COLO829 (cell line): Measurements from ENCODE around the gene CCNE1.

Experiments
- DNase-seq: peaks from one replicate; pipeline ENCODE4 v3.0.0; 2012; ENCODE audit warnings: low spot score

Gene CCNE1

DNA sequence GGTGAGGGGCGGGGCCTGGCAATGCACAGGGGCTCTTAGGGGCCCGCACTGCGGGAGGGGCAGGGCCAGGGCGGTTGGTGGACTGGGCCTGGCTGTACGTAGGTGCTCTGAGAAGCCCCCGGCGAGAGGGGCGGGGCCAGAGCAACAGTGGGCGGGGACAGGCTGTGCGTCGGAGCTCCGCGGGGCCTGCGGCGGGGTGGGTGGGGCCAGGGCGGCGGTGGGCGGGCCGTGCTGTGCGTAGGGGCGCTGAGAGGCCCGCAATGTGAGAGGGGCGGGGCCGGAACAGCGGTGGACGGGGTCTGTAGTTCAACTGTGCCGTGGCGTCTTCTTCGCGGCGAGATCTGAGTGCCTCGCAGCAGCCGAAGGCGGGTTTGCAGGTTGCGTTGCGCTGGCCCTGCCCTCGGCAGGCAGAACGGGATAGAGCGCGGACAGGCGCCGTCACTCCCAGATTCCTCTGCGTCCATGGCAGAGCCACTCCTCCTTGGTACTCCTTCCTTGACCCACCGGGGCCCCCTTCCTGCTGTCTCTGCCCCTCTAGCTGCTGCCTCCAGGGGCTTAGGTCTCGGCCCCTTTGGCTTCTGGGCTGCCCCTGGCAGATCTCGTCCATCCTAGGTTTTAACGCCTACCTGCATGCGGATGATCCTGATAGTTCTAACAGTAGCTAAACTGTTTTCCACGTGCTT, 33.2 kb downstream of the CCNE1 start:
- peak; percentile 90 for DNase-seq

DNA sequence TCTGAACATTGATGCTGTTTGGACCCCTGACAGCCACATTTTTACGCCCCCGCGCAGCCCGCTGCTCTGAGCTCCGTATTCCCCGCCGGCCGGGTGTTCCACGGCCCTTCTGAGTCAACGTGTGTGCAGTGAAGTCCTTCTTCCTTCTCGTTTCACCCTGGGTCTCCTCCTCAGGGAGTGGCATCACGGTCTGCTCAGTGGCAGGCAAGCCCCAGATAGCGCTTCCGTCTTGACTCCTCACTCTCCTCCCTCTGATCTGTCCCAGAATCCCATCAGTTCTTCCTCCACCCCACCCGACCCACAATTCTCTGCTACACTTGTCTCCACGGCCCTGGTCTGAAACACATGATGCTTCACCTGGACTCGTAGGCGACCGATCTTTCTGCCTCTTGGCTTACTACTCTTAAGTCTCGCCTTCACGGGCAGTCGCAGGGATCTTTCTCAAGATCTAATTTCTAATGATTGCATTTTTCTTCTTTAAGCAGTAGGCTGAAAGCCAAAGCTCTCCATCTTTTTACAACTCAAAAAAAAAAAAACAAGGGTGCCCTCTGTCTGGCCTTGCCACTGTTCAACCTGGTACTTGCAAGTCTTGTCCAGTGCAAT, 33.9 kb downstream of the CCNE1 start:
- no peak for DNase-seq

DNA sequence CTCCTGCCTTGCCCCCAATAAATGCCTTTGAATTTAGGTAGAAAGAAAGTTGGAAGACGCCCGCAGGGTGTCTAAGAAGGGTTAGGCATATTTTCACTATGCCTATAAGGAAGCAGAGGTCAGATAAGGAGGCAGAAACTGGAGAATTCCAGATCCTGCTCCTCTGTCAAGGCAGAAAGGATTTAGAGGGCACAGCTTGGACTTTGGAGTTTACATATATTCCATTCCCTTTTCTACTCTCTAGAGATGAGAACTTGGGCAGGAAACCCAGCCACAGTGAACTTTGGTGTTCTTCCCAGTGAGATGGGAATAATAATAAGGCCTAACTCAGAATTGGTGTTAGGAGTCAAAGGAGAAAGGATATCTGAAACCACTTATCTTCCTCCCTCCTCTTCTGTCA, 37.4 kb downstream of the CCNE1 start:
- DNase-seq, result no peak

DNA sequence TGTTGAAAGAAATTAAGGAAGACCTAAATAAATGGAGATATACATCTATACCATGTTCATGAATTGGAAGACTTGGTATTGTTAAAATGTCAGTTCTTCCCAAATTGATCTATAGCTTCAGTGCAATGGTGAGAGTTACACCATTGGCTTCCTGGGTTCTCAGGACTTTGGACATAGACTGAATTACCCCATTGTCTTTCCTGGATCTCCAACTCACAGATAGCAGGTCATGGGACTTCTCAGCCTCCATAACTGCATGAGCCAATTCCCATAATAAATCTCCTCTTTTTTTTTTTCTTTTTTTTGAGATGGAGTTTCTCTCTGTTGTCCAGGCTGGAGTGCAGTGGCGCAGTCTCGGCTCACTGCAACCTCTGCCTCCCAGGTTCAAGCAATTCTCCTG, 38.7 kb downstream of the CCNE1 start:
- no peak for DNase-seq

DNA sequence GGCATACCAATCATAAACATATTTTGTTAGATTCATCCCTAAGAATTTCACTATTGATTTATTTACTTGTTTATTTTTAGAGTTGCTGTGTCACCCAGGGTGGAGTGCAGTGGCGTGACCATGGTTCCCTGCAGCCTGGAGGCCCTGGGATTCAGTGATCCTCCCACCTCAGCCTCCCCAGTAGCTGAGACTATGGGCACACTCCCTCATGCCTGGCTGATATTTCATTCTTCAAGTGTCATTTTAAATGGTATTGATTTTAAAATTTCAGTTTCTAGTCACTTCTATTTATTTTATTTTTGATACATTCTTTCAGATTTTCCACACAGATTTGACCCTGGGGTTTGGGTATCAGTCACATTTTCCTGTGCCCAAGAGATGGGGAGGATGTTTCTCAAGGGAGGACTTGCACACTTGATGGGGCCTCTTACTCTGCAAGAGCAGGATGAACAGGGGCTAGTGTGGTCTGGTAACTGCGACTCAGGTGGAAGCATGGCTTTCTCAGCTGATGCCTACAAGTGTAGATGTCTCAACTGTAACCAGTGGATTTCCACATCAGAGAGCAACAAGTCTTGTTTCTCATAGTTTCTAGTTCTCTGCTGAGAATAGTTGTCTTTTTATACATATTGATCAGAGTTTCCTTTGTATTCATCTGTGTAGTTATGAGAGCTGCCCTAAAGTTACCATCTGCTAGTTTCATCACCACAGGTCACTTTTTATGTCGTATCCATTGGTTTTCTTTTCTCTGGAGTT, 40.2 kb downstream of the CCNE1 start:
- no peak for DNase-seq

DNA sequence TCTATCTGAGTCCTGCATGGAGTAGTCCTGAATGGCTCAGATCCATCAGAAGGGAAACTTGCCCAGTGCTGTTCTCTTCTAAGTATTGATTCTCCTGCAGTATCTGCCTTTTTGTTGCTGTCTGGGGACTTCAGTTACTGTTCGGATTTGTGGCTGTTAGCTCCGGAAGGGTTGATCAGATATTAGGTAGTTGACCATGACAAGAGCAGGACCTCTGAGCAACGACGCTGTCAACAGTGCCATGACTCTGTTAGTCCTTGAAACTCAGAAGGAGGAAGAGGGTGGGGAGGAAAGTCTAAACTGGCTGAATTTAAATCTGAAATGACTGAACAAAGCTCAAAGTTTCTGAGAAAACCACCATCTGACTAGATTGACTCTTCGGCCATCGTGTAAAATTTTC, 42.2 kb downstream of the CCNE1 start:
- no peak for DNase-seq

DNA sequence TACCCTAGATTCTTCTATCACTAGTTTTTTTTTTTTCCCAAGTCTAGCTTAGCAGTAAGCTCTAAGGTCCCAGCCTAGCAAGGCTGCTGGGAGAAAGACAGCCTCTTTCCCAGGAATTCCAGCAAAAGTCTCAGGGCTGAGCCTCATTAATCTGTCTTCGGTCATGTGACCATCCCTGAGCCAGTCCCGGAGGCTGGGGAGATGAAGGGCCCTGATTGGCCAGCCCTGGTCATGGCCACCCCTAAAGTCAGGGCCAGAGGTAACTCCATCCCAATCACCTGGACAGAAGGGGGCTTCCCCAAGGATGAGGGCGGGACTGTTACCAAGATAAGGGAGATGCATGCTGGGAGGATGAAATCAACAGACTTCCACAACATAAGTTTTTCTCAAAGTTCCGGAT, 43.3 kb downstream of the CCNE1 start:
- no peak for DNase-seq

DNA sequence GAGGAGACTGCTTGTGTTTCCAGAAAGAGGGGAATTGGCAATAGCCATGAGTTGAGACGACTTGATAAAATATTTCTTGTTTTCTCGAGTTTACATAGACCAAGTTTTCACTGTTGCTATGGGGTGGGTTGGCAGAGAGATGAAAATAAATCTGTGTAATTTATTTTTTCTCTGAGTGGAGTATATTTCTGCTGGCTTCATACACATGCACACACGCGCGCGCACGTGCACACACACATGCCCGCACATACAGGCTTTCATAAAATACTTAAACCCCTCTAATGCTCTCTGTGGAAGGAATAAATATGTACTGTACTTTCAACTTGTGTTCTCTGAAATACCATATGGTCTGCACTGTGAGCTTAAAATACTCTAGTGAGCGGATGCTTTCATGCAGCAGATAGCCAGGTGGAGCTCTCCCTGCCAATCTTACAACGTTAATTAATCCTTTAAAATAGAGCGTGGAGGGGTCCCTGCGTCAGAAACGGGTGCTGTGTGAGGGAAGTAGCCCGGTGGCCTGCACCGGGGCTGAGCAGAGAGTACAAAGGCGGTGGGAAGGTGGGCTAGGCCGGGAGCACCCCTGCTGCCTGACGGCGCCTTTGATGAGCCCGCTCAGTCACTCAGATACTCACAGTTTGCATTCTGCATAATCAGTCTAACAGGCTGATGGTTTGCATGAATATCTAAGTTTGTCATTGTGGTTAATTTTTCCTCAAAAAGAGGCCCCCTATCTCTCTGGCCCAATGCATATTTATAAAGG, 44.1 kb downstream of the CCNE1 start:
- no peak for DNase-seq

DNA sequence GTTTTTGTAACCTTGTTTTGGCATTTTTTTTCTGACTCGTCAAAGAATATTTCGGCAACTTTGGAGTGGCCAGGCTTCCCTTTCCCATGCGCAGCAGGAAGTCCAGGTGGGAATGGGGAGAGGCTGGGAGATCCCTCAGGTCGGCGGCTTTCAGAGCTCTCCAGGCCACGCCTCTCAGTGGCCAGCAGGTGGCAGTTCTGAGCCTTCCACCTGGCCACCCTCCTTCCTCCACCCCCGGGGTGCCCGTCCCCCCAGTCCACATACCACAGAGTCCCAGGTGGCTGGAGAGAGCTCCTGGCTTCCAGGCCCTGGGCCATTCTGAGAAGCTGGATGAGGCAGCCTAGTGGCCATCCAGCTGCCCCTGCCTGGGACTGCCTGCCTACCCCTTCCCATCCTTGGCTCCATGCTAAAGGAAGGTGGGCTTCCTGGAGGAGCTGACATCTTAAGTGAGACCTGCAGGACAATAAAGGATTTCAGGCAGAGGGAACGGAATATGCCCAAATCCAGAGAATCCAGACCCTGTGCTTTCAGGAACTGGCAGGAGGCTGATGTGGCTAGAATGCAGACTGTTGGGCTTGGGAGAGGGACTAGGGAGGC, 46.3 kb downstream of the CCNE1 start:
- DNase-seq, result no peak

DNA sequence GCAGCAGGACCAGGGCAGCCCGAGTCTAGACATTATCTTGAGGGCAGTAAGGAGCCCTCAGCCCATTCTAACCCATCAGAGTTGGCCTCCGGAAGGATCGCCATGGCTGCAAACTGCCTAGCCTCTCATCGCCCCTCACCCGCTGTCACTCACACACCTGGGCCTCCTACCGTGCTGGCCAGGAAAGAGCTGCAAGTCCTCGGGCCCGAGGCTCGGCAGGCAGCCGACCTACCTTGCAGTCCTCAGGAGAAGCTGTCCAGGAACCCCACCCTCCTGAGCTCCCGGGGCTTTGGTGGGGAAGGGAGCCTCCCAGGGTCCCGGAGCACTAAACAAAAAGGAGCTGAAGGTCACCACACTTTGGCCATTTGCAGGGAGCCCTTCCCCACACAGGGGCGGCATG, 46.8 kb downstream of the CCNE1 start:
- no peak for DNase-seq

DNA sequence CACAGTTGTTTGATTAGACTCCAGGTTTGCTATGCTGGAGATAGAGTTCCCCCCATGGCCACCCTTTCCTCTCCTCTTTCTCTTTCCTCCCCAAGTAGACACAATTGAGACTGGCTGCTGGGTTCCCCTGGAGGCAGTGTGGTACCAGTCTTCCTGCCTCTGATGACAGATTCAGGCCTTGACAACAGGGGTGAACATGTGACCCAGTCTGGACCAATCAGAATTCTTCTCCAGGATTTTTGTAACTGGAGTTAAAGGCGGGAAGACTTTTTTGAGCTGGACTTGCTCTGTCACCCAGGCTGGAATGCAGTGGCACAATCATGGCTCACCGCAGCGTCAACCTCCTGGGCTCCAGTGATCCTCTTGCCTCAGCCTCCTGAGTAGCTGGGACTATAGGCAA, 48.7 kb downstream of the CCNE1 start:
- no peak for DNase-seq

DNA sequence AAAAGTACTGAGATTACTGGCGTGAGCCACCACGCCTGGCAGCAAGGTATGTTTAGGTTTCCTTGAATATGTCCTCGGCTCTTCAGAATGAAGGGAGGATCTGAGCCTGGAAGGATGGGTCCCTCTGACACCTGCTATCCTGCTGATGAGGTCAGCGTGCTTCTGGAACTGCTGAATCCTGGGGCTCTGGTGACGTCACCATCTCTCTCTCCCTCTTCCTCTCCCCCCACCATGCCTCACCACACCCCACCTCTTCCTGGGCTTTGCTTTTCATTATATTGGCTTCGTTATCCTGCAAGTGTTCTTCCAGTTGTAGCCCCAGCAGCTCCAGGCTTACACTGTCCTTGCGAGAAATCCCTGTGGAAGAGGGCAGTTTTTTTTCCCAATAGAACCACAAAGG, 49.8 kb downstream of the CCNE1 start:
- DNase-seq, result no peak

DNA sequence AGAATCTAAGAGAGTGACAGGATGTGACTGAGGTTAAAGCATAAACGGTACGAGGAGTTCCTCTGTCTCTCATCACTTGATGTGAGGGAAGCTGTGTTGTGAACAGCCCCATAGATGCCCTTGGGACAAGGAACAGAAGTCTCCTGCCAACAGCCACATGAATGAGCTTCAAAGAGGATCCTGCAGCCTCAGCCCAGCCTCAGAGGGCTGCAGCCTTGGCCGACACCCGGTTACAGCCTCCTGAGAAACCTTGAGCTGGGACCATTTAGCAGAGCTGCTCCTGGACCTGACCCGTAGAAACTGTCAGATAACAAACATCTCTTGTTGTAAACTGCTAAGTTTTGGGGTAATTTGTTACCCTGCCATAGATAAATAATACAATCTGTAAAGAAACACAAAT, 54.2 kb downstream of the CCNE1 start:
- DNase-seq, result no peak

DNA sequence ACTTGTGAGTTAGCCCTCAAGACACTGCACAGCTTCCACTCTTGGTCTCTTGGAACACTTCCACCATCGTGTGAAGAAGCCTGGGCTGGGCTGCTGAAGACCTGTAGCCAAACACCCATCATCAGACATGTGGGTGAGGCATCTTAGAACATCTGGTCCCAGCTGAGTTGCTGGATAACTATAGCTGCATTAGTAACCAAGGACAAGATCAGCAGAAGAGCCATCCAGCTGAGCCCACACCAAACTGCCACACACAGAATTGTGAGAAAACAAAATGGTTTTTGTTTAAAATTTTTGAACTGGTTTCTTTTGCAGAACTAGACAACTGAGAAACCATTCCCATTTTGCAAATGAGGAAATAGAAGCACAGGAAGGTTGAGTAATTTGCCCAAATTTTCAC, 56.2 kb downstream of the CCNE1 start:
- DNase-seq, result no peak

DNA sequence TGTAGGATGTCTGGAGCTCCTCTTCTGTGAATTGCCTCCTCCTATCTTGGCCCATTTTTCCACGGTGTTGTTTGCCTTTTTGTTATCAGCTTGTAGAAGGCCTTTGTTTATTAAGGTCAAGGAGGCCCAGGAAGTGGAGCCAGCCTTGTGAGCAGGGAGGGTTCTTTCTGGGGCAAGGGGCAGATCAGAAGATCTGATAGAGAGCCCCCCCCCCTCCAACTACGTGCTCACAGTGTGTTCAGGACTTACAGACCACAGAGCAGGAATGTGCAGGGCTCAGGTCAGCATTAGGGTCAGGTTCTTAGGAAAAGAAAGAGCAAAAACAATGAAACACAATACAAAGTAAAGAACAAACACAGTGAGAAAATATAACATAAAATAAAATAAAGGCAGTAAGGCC, 59.4 kb downstream of the CCNE1 start:
- DNase-seq, result no peak

DNA sequence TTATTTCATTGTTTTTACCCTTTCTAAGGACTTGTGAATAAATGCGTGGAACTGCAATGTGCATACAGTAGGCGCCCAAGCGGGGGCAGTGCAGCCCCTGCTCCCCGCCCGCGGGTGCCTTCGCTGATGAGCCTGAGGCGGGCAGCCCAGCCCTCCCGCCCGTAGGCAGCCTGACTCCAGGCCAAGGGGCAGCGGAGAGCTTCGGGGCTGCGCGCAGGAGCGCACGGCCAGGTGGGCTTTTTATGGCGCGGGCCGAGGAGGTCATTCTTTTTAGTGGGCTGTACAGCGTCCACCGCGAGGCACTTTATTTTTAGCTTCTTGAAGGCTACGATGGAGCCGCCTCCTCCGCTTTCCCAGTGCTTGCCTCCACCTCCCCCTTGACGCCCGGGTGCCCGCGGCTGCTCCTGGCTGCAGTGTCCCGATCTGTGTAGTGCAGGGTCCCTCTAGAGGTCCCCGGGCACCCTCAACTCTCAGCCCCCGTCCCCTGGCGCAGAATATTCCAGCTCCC, 60.5 kb downstream of the CCNE1 start:
- DNase-seq, result no peak

DNA sequence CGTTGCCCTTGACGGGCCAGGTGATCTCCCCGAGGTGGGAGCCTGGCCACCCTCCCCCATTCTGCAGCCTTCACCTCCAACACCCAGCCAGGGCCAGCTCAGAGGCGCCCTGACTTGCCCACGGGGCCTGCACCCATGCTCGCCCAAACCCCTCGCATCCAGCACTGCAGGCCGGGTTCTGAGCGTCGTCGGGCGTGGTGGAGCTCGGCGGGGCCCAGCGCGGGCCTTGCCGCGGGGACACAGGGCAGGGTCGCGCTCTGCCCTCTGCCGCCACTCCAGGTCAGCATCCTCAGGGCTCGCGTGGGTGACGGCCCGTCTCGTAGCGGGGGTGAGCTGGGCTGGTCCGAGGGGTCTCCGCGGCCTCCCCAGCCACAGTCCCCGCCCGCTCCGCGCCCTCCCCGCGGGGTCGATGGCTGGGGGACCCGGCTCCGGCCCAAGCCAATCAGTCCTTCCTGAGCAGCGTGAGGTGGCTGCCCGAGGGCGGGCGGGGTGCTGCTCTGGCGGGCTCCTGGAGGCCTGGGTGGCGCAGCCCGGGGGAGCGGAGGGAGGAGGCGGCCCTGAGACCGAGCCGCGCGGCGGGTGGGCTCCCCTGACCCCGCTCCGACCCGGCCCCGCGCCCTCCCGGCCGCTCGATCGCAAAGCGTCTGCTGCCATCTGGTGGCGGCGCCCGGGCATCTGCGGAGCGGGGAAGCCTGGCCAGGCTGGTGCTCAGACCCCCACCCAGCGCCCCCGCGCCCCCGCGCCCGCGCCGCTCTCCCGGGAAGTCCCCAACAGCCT, 61.4 kb downstream of the CCNE1 start:
- peak; percentile 32 for DNase-seq
